Hepatocyte (in vitro differentiated cells): ENCODE measurements around the gene NPDC1.

Experiments
- EZH2 ChIP-seq: fragments of 200-600 bp; sonication (generic); IDR thresholded peaks from 2 replicates; pipeline ENCODE4 v1.6.1; 2016; ENCODE audit warnings: antibody characterized with exemption, mild to moderate bottlenecking, borderline replicate concordance
- EZH2phosphoT487 ChIP-seq: fragments of 200-600 bp; sonication (generic); IDR thresholded peaks from one replicate; pipeline ENCODE4 v1.6.1; 2018; ENCODE audit warnings: antibody characterized with exemption, mild to moderate bottlenecking, low read depth, moderate library complexity; ENCODE audit not compliant: unreplicated experiment, severe bottlenecking
- TF ChIP-seq, protein P1 (sequence below): fragments of 200-600 bp; sonication (generic); IDR thresholded peaks from 2 replicates; pipeline ENCODE4 v1.5.1; 2016; ENCODE audit warnings: antibody characterized with exemption, mild to moderate bottlenecking; ENCODE audit not compliant: poor library complexity

DNA sequence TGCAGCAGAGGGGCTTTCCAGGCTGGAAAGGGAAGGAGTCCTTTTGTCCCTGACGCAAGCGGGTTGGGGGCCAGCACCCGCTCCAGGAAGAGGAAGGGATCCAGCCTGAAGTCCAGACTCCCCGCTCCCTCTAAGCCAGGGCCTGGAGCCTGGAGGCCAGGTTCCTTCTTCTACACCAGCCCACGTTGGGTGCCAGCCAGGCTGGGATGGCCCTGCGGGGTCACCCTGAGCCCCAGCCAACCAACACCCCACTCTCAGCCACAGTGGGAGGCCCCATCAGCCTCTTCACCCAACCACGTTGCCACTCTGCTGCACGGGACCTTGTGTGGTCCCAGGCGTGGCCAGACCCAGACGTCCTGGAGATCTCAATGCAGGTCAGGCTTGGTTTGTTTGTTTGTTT lies 13.1 kb downstream of the NPDC1 start:
- TF ChIP-seq, protein P1, sequence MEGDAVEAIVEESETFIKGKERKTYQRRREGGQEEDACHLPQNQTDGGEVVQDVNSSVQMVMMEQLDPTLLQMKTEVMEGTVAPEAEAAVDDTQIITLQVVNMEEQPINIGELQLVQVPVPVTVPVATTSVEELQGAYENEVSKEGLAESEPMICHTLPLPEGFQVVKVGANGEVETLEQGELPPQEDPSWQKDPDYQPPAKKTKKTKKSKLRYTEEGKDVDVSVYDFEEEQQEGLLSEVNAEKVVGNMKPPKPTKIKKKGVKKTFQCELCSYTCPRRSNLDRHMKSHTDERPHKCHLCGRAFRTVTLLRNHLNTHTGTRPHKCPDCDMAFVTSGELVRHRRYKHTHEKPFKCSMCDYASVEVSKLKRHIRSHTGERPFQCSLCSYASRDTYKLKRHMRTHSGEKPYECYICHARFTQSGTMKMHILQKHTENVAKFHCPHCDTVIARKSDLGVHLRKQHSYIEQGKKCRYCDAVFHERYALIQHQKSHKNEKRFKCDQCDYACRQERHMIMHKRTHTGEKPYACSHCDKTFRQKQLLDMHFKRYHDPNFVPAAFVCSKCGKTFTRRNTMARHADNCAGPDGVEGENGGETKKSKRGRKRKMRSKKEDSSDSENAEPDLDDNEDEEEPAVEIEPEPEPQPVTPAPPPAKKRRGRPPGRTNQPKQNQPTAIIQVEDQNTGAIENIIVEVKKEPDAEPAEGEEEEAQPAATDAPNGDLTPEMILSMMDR: no peak
- no peak for TF ChIP-seq EZH2
- TF ChIP-seq EZH2phosphoT487: no peak
